ENCODE data around the gene SIRPA.

The SIRPA gene

GRCh38 chr20:1870792-1871550 lies 24.2 kb upstream of the SIRPA start:
- no peak for DNase-seq (ENCODE audit: low read depth in 2 of 2)

- DNase-seq (ENCODE audit: low read depth in 2 of 2) = no peak
These were observed 23.3 kb upstream of the SIRPA start for GRCh38 chr20:1871807-1872458.

GRCh38 chr20:1872459-1873097 lies 22.6 kb upstream of the SIRPA start:
- no peak for DNase-seq (ENCODE audit: low read depth in 2 of 2)

GRCh38 chr20:1874450-1875182 lies 20.6 kb upstream of the SIRPA start:
- no peak for DNase-seq (ENCODE audit: low read depth in 2 of 2)

GRCh38 chr20:1875183-1875554 lies 20.0 kb upstream of the SIRPA start:
- no peak for DNase-seq (ENCODE audit: low read depth in 2 of 2)

- DNase-seq (ENCODE audit: low read depth in 2 of 2) = no peak
These were observed 19.4 kb upstream of the SIRPA start for GRCh38 chr20:1875762-1876161.

GRCh38 chr20:1876217-1876921 lies 18.8 kb upstream of the SIRPA start:
- no peak for DNase-seq (ENCODE audit: low read depth in 2 of 2)

GRCh38 chr20:1876975-1877608 lies 18.1 kb upstream of the SIRPA start:
- no peak for DNase-seq (ENCODE audit: low read depth in 2 of 2)

- DNase-seq (ENCODE audit: low read depth in 2 of 2) = no peak
These were observed 17.5 kb upstream of the SIRPA start for GRCh38 chr20:1877609-1878200.

- DNase-seq (ENCODE audit: low read depth in 2 of 2) = no peak
These were observed 15.8 kb upstream of the SIRPA start for GRCh38 chr20:1879369-1879768.

- no peak for DNase-seq (ENCODE audit: low read depth in 2 of 2)
These were observed 15.3 kb upstream of the SIRPA start for GRCh38 chr20:1879934-1880333.

- no peak for DNase-seq (ENCODE audit: low read depth in 2 of 2)
These were observed 14.5 kb upstream of the SIRPA start for GRCh38 chr20:1880529-1881239.

GRCh38 chr20:1881240-1881835 lies 13.9 kb upstream of the SIRPA start:
- no peak for DNase-seq (ENCODE audit: low read depth in 2 of 2)

- DNase-seq (ENCODE audit: low read depth in 2 of 2) = no peak
These were observed 13.2 kb upstream of the SIRPA start for GRCh38 chr20:1882026-1882425.

GRCh38 chr20:1883986-1884385 lies 11.2 kb upstream of the SIRPA start:
- DNase-seq (ENCODE audit: low read depth in 2 of 2) = no peak

- DNase-seq (ENCODE audit: low read depth in 2 of 2) = no peak
These were observed 10.0 kb upstream of the SIRPA start for GRCh38 chr20:1885254-1885653.

- no peak for DNase-seq (ENCODE audit: low read depth in 2 of 2)
These were observed 9.1 kb upstream of the SIRPA start for GRCh38 chr20:1885940-1886693.

GRCh38 chr20:1887321-1887720 lies 7.9 kb upstream of the SIRPA start:
- DNase-seq (ENCODE audit: low read depth in 2 of 2) = no peak

- DNase-seq (ENCODE audit: low read depth in 2 of 2) = no peak
These were observed 7.5 kb upstream of the SIRPA start for GRCh38 chr20:1887756-1888155.
